Keratinocyte (primary cell): ENCODE results near the gene GCK.

Experiments
- CTCF ChIP-seq, 3 experiments: IDR thresholded peaks in 1 of 3; conservative IDR thresholded peaks in 1 of 3; optimal IDR thresholded peaks in 1 of 3; 2 replicates in 2 of 3; 3 replicates in 1 of 3; pipeline versions ENCODE3 to v1.5.1; 2011; ENCODE audit warnings: low read length in 3 of 3, mild to moderate bottlenecking in 3 of 3, moderate library complexity in 2 of 3, control low read depth in 1 of 3, inconsistent platforms in 1 of 3; ENCODE audit not compliant: insufficient read depth in 2 of 3; ENCODE audit errors: extremely low read depth in 1 of 3
- EZH2 ChIP-seq: IDR thresholded peaks from one replicate; pipeline ENCODE4 v1.6.1; 2012; ENCODE audit warnings: inconsistent platforms, mild to moderate bottlenecking, low read length, moderate library complexity

GRCh38 chr7:44194562-44195145 lies 5.4 kb upstream of the GCK start:
- TF ChIP-seq CTCF (optimal IDR thresholded peaks at IDR 0.05 in 1 of 3, IDR thresholded peaks at IDR 0.05 in 1 of 3, conservative IDR thresholded peaks at IDR 0.05 in 1 of 3; ENCODE audit: extremely low read depth in 1 of 3, insufficient read depth in 2 of 3, low read length in 3 of 3) (no peak), EZH2 (no peak)
